Small intestine (tissue), 7 donors: ENCODE measurements around the gene DNAJC3. TPM values are rescaled to one million over a fixed set of nuclear protein-coding genes. Genes with fewer than 3 reads are reported as not detected.
A peak's percentile ranks its signal among the peaks of the same experiment; 100 is the strongest.
"Not testable (repeated sequence)": the region's sequence is repeated elsewhere in the genome, so short reads cannot be mapped to it uniquely, and the experiment has no call there.

Experiments
- DNase-seq, 2 donors: peaks; one replicate each; pipeline versions ENCODE4 v3.0.0 to v3.0.0-alpha.2; 2013
- FAIRE-seq: peaks from 2 replicates; lab custom pipeline; 2012; peaks lifted over from hg19 to GRCh38; lab: Jason Lieb, UNC
- H3K27ac ChIP-seq, 3 donors: one replicate each; pipeline ENCODE4 v1.5.1; 2013; ENCODE audit warnings: low read length in 2 of 3, mild to moderate bottlenecking in 2 of 3, control low read depth in 1 of 3, inconsistent platforms in 1 of 3, low read depth in 1 of 3, moderate library complexity in 1 of 3
- H3K27me3 ChIP-seq, 3 donors: one replicate each; pipeline ENCODE4 v1.6.1; 2013; ENCODE audit warnings: low read length in 3 of 3, inconsistent platforms in 1 of 3; ENCODE audit not compliant: control insufficient read depth in 3 of 3, insufficient read depth in 3 of 3
- H3K36me3 ChIP-seq, 3 donors: one replicate each; pipeline ENCODE4 v1.6.1; 2013; ENCODE audit warnings: low read length in 3 of 3, inconsistent platforms in 1 of 3, low read depth in 1 of 3, mild to moderate bottlenecking in 1 of 3, moderate library complexity in 1 of 3; ENCODE audit not compliant: control insufficient read depth in 3 of 3, insufficient read depth in 2 of 3
- H3K4me1 ChIP-seq, 3 donors: one replicate each; pipeline ENCODE4 v1.6.1; 2013; ENCODE audit warnings: low read length in 2 of 3, inconsistent platforms in 1 of 3, low read depth in 1 of 3, mild to moderate bottlenecking in 1 of 3, moderate library complexity in 1 of 3; ENCODE audit not compliant: control insufficient read depth in 3 of 3, insufficient read depth in 2 of 3
- H3K4me3 ChIP-seq, 3 donors: one replicate each; pipeline ENCODE4 v1.5.1; 2013; ENCODE audit warnings: low read length in 3 of 3, control low read depth in 1 of 3, inconsistent platforms in 1 of 3, low read depth in 1 of 3, mild to moderate bottlenecking in 1 of 3, moderate library complexity in 1 of 3
- H3K9me3 ChIP-seq, 2 donors: one replicate each; pipeline ENCODE4 v1.6.1; 2013; ENCODE audit warnings: low read depth in 1 of 2, low read length in 1 of 2; ENCODE audit not compliant: control insufficient read depth in 2 of 2, insufficient read depth in 1 of 2
- WGBS, 3 donors: extraction: QIAGEN DNeasy Blood & Tissue Kit; methylation state at CpG; one replicate each; pipeline ENCODE4 v1.1.7; 2013; 5-methylcytosine and 5-hydroxymethylcytosine counted together
- polyA plus RNA-seq, 4 donors: library from polyadenylated mRNA; stranded (reverse) in 3 of 4; unstranded in 1 of 4; fragments of 200-250 nt in 3 of 4; fragments of 120-200 nt in 1 of 4; gene quantifications; one replicate each; pipeline versions ENCODE4 v1.2.1 to v1.2.3, GENCODE V29; 2013
- donor health status: healthy with polysubstance abuse.
- donor health status: control.
- donor health status: control.
- donor health status: Bipolar disorder and iron deficiency.
- donor health status: healthy.

DNAJC3 gene
- polyA plus RNA-seq, 4 donors: 8.7 to 50.3 (median 19.3) TPM

- 91 to 100% (median 100%) methylated on average over 1 to 2 of the region's 2 CpGs for WGBS, 3 donors
- Histone ChIP-seq H3K27ac (no peak overlapping the region), H3K4me3 (no peak overlapping the region), H3K36me3 (peaks cover 2 to 5% (median 4%) of the 10 kb centered on the region in 3 donors), H3K27me3 (no peaks in the 10 kb centered on the region), H3K4me1 (no peaks in the 10 kb centered on the region), H3K9me3 (peaks cover 0 to 12% of the 10 kb centered on the region in 2 donors)
- no peak for FAIRE-seq
- DNase-seq: no peak
Measured at GRCh38 chr13:95728957-95729356, 52.0 kb downstream of the DNAJC3 start.

- FAIRE-seq: no peak
Measured at GRCh38 chr13:95734124-95734523, 57.2 kb downstream of the DNAJC3 start.

DNA sequence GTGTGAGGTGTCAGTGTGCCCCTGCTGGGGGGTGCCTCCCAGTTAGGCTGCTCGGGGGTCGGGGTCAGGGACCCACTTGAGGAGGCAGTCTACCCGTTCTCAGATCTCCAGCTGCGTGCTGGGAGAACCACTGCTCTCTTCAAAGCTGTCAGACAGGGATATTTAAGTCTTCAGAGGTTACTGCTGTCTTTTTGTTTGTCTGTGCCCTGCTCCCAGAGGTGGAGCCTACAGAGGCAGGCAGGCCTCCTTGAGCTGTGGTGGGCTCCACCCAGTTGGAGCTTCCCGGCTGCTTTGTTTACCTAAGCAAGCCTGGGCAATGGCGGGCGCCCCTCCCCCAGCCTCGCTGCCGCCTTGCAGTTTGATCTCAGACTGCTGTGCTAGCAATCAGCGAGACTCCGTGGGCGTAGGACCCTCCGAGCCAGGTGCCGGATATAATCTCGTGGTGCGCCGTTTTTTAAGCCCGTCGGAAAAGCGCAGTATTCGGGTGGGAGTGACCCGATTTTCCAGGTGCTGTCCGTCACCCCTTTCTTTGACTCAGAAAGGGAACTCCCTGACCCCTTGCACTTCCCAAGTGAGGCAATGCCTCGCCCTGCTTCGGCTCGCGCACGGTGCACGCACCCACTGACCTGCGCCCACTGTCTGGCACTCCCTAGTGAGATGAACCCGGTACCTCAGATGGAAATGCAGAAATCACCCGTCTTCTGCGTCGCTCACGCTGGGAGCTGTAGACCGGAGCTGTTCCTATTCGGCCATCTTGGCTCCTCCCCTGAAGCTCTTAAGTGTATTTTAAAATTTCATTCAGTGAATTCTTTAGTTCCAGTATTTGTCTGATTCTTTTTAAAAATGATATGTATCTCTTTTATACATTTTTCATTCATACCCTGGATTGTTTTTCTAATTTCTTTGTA is 63.4 kb downstream of the DNAJC3 start:
- FAIRE-seq, H3K9me3 ChIP-seq, H3K27me3 ChIP-seq, H3K4me3 ChIP-seq, H3K36me3 ChIP-seq, H3K4me1 ChIP-seq, DNase-seq, H3K27ac ChIP-seq: not testable (repeated sequence)
- 91 to 100% (median 98%) methylated on average over 10 of the region's 37 CpGs for WGBS, 3 donors

More at GRCh38 chr13:95734124-95734523, 57.2 kb downstream of the DNAJC3 start:
- Histone ChIP-seq H3K4me3 (no peak overlapping the region), H3K27ac (no peak overlapping the region), H3K9me3 (peaks cover 0 to 16% of the 10 kb centered on the region in 2 donors), H3K36me3 (peaks cover 0 to 5% (median 4%) of the 10 kb centered on the region in 3 donors), H3K27me3 (no peaks in the 10 kb centered on the region), H3K4me1 (no peaks in the 10 kb centered on the region)
- 93 to 100% (median 97%) methylated on average over 2 of the region's 2 CpGs for WGBS, 3 donors
- peak in 1 of 2 donors; percentile 10 for DNase-seq

DNA sequence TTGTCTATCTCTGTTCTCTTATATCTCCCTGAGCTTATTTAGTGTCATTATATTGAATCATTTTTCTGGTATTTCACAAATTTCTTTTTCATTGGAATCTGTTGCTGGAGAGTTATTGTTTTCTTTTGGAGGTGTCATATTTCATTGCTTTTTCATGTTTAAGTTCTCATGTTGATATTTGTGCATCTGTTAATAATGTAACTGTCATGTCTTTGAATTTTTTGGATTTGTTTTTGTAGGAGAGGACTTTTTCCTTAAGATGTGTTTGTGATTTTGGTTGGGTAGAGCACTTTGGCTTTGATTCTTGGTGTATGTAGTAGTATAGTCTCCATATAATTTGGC is 64.0 kb downstream of the DNAJC3 start:
- peaks cover 0 to 6% of the 10 kb centered on the region in 2 donors for H3K9me3 ChIP-seq
- peaks cover 0 to 7% (median 0%) of the 10 kb centered on the region in 3 donors for H3K36me3 ChIP-seq
- H3K4me1 ChIP-seq: no peaks in the 10 kb centered on the region
- no peak for FAIRE-seq
- H3K4me3 ChIP-seq: no peak overlapping the region
- no peaks in the 10 kb centered on the region for H3K27me3 ChIP-seq
- no peak for DNase-seq
- no peak overlapping the region for H3K27ac ChIP-seq

GRCh38 chr13:95741584-95742563 is 64.9 kb downstream of the DNAJC3 start:
- H3K4me1 ChIP-seq: no peaks in the 10 kb centered on the region
- H3K36me3 ChIP-seq: peaks cover 0 to 7% (median 0%) of the 10 kb centered on the region in 3 donors
- H3K27me3 ChIP-seq: no peaks in the 10 kb centered on the region
- H3K4me3 ChIP-seq: no peak overlapping the region
- DNase-seq: no peak
- H3K9me3 ChIP-seq: peaks cover 0 to 6% of the 10 kb centered on the region in 2 donors
- FAIRE-seq: no peak
- H3K27ac ChIP-seq: no peak overlapping the region
- WGBS, 3 donors: 94 to 97% (median 95%) methylated on average over 4 of the region's 4 CpGs

- no peaks in the 10 kb centered on the region for H3K27me3 ChIP-seq
- peaks cover 0 to 3% (median 0%) of the 10 kb centered on the region in 3 donors for H3K4me1 ChIP-seq
- H3K9me3 ChIP-seq: peaks cover 0 to 6% of the 10 kb centered on the region in 2 donors
- FAIRE-seq (no peak), DNase-seq (no peak)
- 88 to 96% (median 94%) methylated on average over 3 of the region's 3 CpGs for WGBS, 3 donors
- no peak overlapping the region for H3K27ac ChIP-seq
- H3K36me3 ChIP-seq: peaks cover 0 to 7% (median 0%) of the 10 kb centered on the region in 3 donors
- no peak overlapping the region for H3K4me3 ChIP-seq
Measured at GRCh38 chr13:95743192-95743591, 66.3 kb downstream of the DNAJC3 start.

DNA sequence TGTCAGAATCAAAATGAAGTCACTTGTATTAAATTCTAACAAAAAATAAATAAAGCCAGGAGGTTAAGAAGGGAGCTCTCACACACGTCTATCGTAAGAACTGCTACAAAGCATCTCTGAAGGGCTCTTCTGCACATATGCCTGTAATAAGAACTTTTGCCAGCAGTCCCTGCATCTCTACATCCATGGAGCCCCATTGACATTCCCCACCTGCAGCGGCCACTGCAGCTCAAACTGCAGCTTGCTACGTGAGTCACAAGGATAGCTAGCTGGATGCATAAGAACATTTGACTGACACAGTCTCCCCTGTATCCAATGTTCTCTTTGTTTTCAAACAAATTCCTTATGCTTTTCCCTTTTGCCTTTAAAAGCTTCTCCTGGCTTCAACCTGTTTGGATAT is 68.3 kb downstream of the DNAJC3 start:
- no peak for FAIRE-seq
- H3K36me3 ChIP-seq: peaks cover 0 to 7% (median 0%) of the 10 kb centered on the region in 3 donors
- H3K9me3 ChIP-seq: peaks cover 0 to 6% of the 10 kb centered on the region in 2 donors
- 88 to 93% (median 92%) methylated on average over 4 of the region's 4 CpGs for WGBS, 3 donors
- H3K4me1 ChIP-seq: peaks cover 0 to 3% (median 0%) of the 10 kb centered on the region in 3 donors
- no peak for DNase-seq
- H3K4me3 ChIP-seq: no peak overlapping the region
- no peak overlapping the region for H3K27ac ChIP-seq
- no peaks in the 10 kb centered on the region for H3K27me3 ChIP-seq

DNA sequence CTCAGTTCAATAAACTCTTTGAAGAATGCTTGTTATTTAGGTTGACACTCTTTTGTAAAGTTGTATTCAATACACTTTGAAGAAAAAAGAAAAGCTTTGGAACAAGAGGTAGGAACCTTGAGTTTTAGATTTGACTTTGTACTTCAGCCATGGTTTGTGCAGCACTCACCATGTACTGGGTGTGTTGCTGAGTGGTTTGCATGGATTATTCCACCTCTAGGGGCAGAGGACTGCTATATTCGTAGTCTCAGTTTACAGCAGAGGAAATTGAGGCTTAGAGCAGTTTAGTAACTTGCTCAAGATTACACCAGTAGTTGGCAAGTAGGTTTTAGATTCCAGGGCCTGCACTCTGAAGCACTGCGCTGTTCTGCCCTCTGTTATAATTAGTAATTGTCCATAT is 68.8 kb downstream of the DNAJC3 start:
- Histone ChIP-seq H3K4me1 (peaks cover 0 to 3% (median 0%) of the 10 kb centered on the region in 3 donors), H3K9me3 (peaks cover 0 to 6% of the 10 kb centered on the region in 2 donors), H3K4me3 (no peak overlapping the region), H3K36me3 (peaks cover 0 to 7% (median 0%) of the 10 kb centered on the region in 3 donors), H3K27ac (no peak overlapping the region), H3K27me3 (no peaks in the 10 kb centered on the region)
- FAIRE-seq (no peak), DNase-seq (peak in 1 of 2 donors; percentile 20)
- WGBS, 3 donors: 82 to 93% (median 89%) methylated on average over 2 of the region's 2 CpGs
